Neutrophil (primary cell): Measurements from ENCODE around the gene RAD51B.

Experiments used
- H3K27ac ChIP-seq: fragments of 200-600 bp; sonication (generic); 2 replicates; pipeline ENCODE4 v1.5.1; 2016; ENCODE audit warnings: mild to moderate bottlenecking, moderate library complexity
- H3K27me3 ChIP-seq: fragments of 200-600 bp; sonication (generic); 2 replicates; pipeline ENCODE4 v1.6.0; 2016; ENCODE audit warnings: mild to moderate bottlenecking
- H3K36me3 ChIP-seq: fragments of 200-600 bp; sonication (generic); 2 replicates; pipeline ENCODE4 v1.5.1; 2017
- H3K4me1 ChIP-seq, 2 experiments: fragments of 200-600 bp in 1 of 2; sonication (generic) in 1 of 2; 1 replicate in 1 of 2; 2 replicates in 1 of 2; pipeline versions ENCODE4 v1.5.1 to v1.6.1; 2013 to 2016; ENCODE audit warnings: low read depth in 1 of 2, low read length in 1 of 2, mild to moderate bottlenecking in 1 of 2, moderate library complexity in 1 of 2; ENCODE audit not compliant: control insufficient read depth in 1 of 2, insufficient read depth in 1 of 2
- H3K4me3 ChIP-seq, 2 experiments: fragments of 200-600 bp in 1 of 2; sonication (generic) in 1 of 2; 1 replicate in 1 of 2; 2 replicates in 1 of 2; pipeline ENCODE4 v1.5.1; 2013 to 2016; ENCODE audit warnings: low read depth in 1 of 2, low read length in 1 of 2, mild to moderate bottlenecking in 1 of 2, moderate library complexity in 1 of 2
- H3K9me3 ChIP-seq: fragments of 200-600 bp; sonication (generic); 2 replicates; pipeline ENCODE4 v1.5.1; 2016
- CTCF ChIP-seq: fragments of 200-600 bp; sonication (generic); IDR thresholded peaks from 2 replicates; pipeline ENCODE4 v1.5.1; 2016; ENCODE audit warnings: antibody characterized with exemption

RAD51B gene

GRCh38 chr14:68234101-68234905, 414.7 kb downstream of the RAD51B start:
- H3K27me3 ChIP-seq = no peaks in the 10 kb centered on the region
- H3K36me3 ChIP-seq = no peaks in the 10 kb centered on the region
- no peaks in the 10 kb centered on the region for H3K4me1 ChIP-seq
- H3K9me3 ChIP-seq = no peaks in the 10 kb centered on the region
- no peak for TF ChIP-seq CTCF
- H3K27ac ChIP-seq = no peak overlapping the region
- H3K4me3 ChIP-seq = no peak overlapping the region

GRCh38 chr14:68235011-68235410, 415.4 kb downstream of the RAD51B start:
- no peaks in the 10 kb centered on the region for H3K36me3 ChIP-seq
- H3K27ac ChIP-seq = no peak overlapping the region
- H3K9me3 ChIP-seq = no peaks in the 10 kb centered on the region
- H3K27me3 ChIP-seq = no peaks in the 10 kb centered on the region
- no peak overlapping the region for H3K4me3 ChIP-seq
- H3K4me1 ChIP-seq = no peaks in the 10 kb centered on the region
- TF ChIP-seq CTCF = no peak

- no peaks in the 10 kb centered on the region for H3K4me1 ChIP-seq
- H3K27me3 ChIP-seq = no peaks in the 10 kb centered on the region
- no peak overlapping the region for H3K27ac ChIP-seq
- H3K36me3 ChIP-seq = no peaks in the 10 kb centered on the region
- TF ChIP-seq CTCF = no peak
- H3K4me3 ChIP-seq = no peak overlapping the region
- no peaks in the 10 kb centered on the region for H3K9me3 ChIP-seq
These were observed 417.2 kb downstream of the RAD51B start for GRCh38 chr14:68236582-68237458.

GRCh38 chr14:68238551-68238950, 419.0 kb downstream of the RAD51B start:
- Histone ChIP-seq H3K4me3 (no peak overlapping the region), H3K27me3 (no peaks in the 10 kb centered on the region)
- TF ChIP-seq CTCF = no peak

GRCh38 chr14:68238976-68239375, 419.4 kb downstream of the RAD51B start:
- H3K27me3 ChIP-seq = no peaks in the 10 kb centered on the region
- H3K4me3 ChIP-seq = no peak overlapping the region
- no peaks in the 10 kb centered on the region for H3K4me1 ChIP-seq
- no peaks in the 10 kb centered on the region for H3K36me3 ChIP-seq
- TF ChIP-seq CTCF = no peak
- H3K27ac ChIP-seq = no peak overlapping the region
- no peaks in the 10 kb centered on the region for H3K9me3 ChIP-seq

More at GRCh38 chr14:68238551-68238950, 419.0 kb downstream of the RAD51B start:
- H3K36me3 ChIP-seq = no peaks in the 10 kb centered on the region
- H3K27ac ChIP-seq = no peak overlapping the region
- H3K9me3 ChIP-seq = no peaks in the 10 kb centered on the region
- H3K4me1 ChIP-seq = no peaks in the 10 kb centered on the region
